H9 (cell line): Measurements from ENCODE around the gene DMAC2L. TPM values are rescaled to one million over a fixed set of nuclear protein-coding genes. Genes with fewer than 3 reads are reported as not detected.

Source experiments
- DNase-seq: peaks from one replicate; pipeline ENCODE4 v3.0.0-alpha.2; 2017
- H2AFZ ChIP-seq: one replicate; pipeline ENCODE4 v1.6.1; 2013; ENCODE audit warnings: mild to moderate bottlenecking, low read length, control low read depth, moderate library complexity
- H2AK5ac ChIP-seq: 2 replicates; pipeline ENCODE4 v1.6.1; 2013; ENCODE audit warnings: low read length, control low read depth, mixed read lengths; ENCODE audit not compliant: insufficient read length
- H2BK120ac ChIP-seq: one replicate; pipeline ENCODE4 v1.6.1; 2013; ENCODE audit warnings: low read depth, mild to moderate bottlenecking, low read length, control low read depth, inconsistent platforms; ENCODE audit not compliant: poor library complexity, severe bottlenecking
- H2BK12ac ChIP-seq: 2 replicates; pipeline ENCODE4 v1.6.1; 2013; ENCODE audit warnings: low read length, control low read depth, mixed read lengths, low read depth; ENCODE audit not compliant: insufficient read length
- H2BK15ac ChIP-seq: 2 replicates; pipeline ENCODE4 v1.6.1; 2013; ENCODE audit warnings: low read depth, low read length, control low read depth
- H2BK20ac ChIP-seq: one replicate; pipeline ENCODE4 v1.6.1; 2013; ENCODE audit warnings: low read depth, mild to moderate bottlenecking, low read length, control low read depth, inconsistent platforms; ENCODE audit not compliant: poor library complexity, severe bottlenecking
- H2BK5ac ChIP-seq: 2 replicates; pipeline ENCODE4 v1.6.1; 2013; ENCODE audit warnings: low read length, control low read depth, mixed read lengths; ENCODE audit not compliant: insufficient read length
- H3K14ac ChIP-seq: 2 replicates; pipeline ENCODE4 v1.6.1; 2013; ENCODE audit warnings: low read length, control low read depth; ENCODE audit not compliant: insufficient read depth
- H3K18ac ChIP-seq: 2 replicates; pipeline ENCODE4 v1.6.1; 2013; ENCODE audit warnings: low read depth, mild to moderate bottlenecking, mixed read lengths, low read length, control low read depth; ENCODE audit not compliant: insufficient read length
- H3K23ac ChIP-seq: 2 replicates; pipeline ENCODE4 v1.6.1; 2013; ENCODE audit warnings: low read length, control low read depth, mixed read lengths, low read depth; ENCODE audit not compliant: insufficient read length
- H3K23me2 ChIP-seq: 2 replicates; pipeline ENCODE4 v1.6.1; 2013; ENCODE audit warnings: low read depth, mild to moderate bottlenecking, mixed read lengths, low read length, control low read depth; ENCODE audit not compliant: insufficient read length, poor library complexity, severe bottlenecking
- H3K27ac ChIP-seq: 2 replicates; pipeline ENCODE4 v1.5.1; 2013; ENCODE audit warnings: low read length, control low read depth, mixed read lengths, low read depth; ENCODE audit not compliant: insufficient read length
- H3K27me3 ChIP-seq: 2 replicates; pipeline ENCODE4 v1.6.1; 2013; ENCODE audit warnings: low read length, control low read depth, inconsistent platforms; ENCODE audit not compliant: insufficient read depth
- H3K4ac ChIP-seq: 2 replicates; pipeline ENCODE4 v1.6.1; 2013; ENCODE audit warnings: low read depth, mild to moderate bottlenecking, control low read depth, inconsistent platforms, low read length, moderate library complexity
- H3K4me1 ChIP-seq: 2 replicates; pipeline ENCODE4 v1.6.1; 2013; ENCODE audit warnings: low read length, control low read depth, inconsistent platforms; ENCODE audit not compliant: insufficient read depth
- H3K4me2 ChIP-seq: 2 replicates; pipeline ENCODE4 v1.6.1; 2013; ENCODE audit warnings: low read length, control low read depth, mixed read lengths; ENCODE audit not compliant: insufficient read length, insufficient read depth
- H3K56ac ChIP-seq: 2 replicates; pipeline ENCODE4 v1.6.1; 2013; ENCODE audit warnings: low read depth, mild to moderate bottlenecking, mixed read lengths, low read length, control low read depth; ENCODE audit not compliant: insufficient read length
- H3K79me1 ChIP-seq: 2 replicates; pipeline ENCODE4 v1.6.1; 2013; ENCODE audit warnings: low read depth, mild to moderate bottlenecking, moderate library complexity, low read length, control low read depth, inconsistent platforms; ENCODE audit not compliant: insufficient read depth, poor library complexity, severe bottlenecking
- H3K79me2 ChIP-seq: 2 replicates; pipeline ENCODE4 v1.6.1; 2013; ENCODE audit warnings: low read length, control low read depth, inconsistent platforms; ENCODE audit not compliant: insufficient read depth
- H3K9ac ChIP-seq: 2 replicates; pipeline ENCODE4 v1.6.1; 2013; ENCODE audit warnings: low read length, control low read depth, mixed read lengths; ENCODE audit not compliant: insufficient read length; ENCODE audit errors: extremely low read depth
- H3K9me3 ChIP-seq: one replicate; pipeline ENCODE4 v1.6.1; 2013; ENCODE audit warnings: low read depth, low read length, inconsistent platforms; ENCODE audit not compliant: control insufficient read depth
- H3T11ph ChIP-seq: one replicate; pipeline ENCODE4 v1.6.1; 2013; ENCODE audit warnings: mild to moderate bottlenecking, low read length, control low read depth, inconsistent platforms
- H4K20me1 ChIP-seq: one replicate; pipeline ENCODE4 v1.6.1; 2013; ENCODE audit not compliant: control insufficient read depth, insufficient read length, insufficient read depth
- H4K5ac ChIP-seq: 2 replicates; pipeline ENCODE4 v1.6.1; 2013; ENCODE audit warnings: low read depth, mild to moderate bottlenecking, mixed read lengths, low read length, control low read depth; ENCODE audit not compliant: insufficient read length
- H4K8ac ChIP-seq: replicated peaks from 2 replicates; pipeline ENCODE4 v1.6.1; 2013; ENCODE audit warnings: low read length, control low read depth, mixed read lengths, low read depth; ENCODE audit not compliant: insufficient read length
- H4K91ac ChIP-seq: 2 replicates; pipeline ENCODE4 v1.6.1; 2013; ENCODE audit warnings: low read depth, mild to moderate bottlenecking, moderate library complexity, mixed read lengths, low read length, control low read depth; ENCODE audit not compliant: insufficient read length
- H3K27ac Mint-ChIP-seq, 3 experiments: 2 replicates in 2 of 3; 3 replicates in 1 of 3; pipeline ENCODE4 v1.8.0; 2020 to 2021; ENCODE audit warnings: mixed read lengths in 3 of 3, mild to moderate bottlenecking in 1 of 3, moderate library complexity in 1 of 3
- H3K27me3 Mint-ChIP-seq: 2 replicates; pipeline ENCODE4 v1.8.0; 2021; ENCODE audit warnings: low read depth, mild to moderate bottlenecking, moderate library complexity, mixed read lengths
- H3K36me3 Mint-ChIP-seq, 3 experiments: 2 replicates in 2 of 3; 3 replicates in 1 of 3; pipeline ENCODE4 v1.8.0; 2020 to 2021; ENCODE audit warnings: low read depth in 3 of 3, mixed read lengths in 3 of 3; ENCODE audit not compliant: insufficient read depth in 1 of 3
- H3K4me1 Mint-ChIP-seq, 2 experiments: 2 replicates each; pipeline ENCODE4 v1.8.0; 2020; ENCODE audit warnings: mixed read lengths in 2 of 2
- H3K4me3 Mint-ChIP-seq, 2 experiments: 2 replicates in 1 of 2; 3 replicates in 1 of 2; pipeline ENCODE4 v1.8.0; 2020 to 2021; ENCODE audit warnings: mild to moderate bottlenecking in 2 of 2, mixed read lengths in 2 of 2, moderate library complexity in 1 of 2
- H3K9me3 Mint-ChIP-seq, 2 experiments: 2 replicates in 1 of 2; 3 replicates in 1 of 2; pipeline ENCODE4 v1.8.0; 2020; ENCODE audit warnings: mild to moderate bottlenecking in 2 of 2, mixed read lengths in 2 of 2, moderate library complexity in 1 of 2
- CTCF ChIP-seq: fragments of 200-600 bp; sonication (generic); conservative IDR thresholded peaks from 3 replicates; pipeline ENCODE4 v1.8.0; 2021; ENCODE audit warnings: antibody characterized with exemption, mild to moderate bottlenecking
- whole genome bisulfite sequencing: extraction: QIAGEN DNeasy Blood & Tissue Kit; methylation state at CpG from one replicate; pipeline ENCODE4 v1.1.7; 2013; ENCODE audit warnings: missing lambda C conversion rate, low lambda C conversion rate, mixed read lengths; ENCODE audit not compliant: insufficient read length; ENCODE audit errors: extremely low coverage; 5-methylcytosine and 5-hydroxymethylcytosine counted together
- total RNA-seq: library from RNA; stranded (reverse); gene quantifications from 2 replicates; pipeline ENCODE4 v1.2.1, GENCODE V29; 2021

Gene DMAC2L
- total RNA-seq, 1 experiment from 2014 or later, result 22.4 TPM

GRCh38 chr14:50262865-50263264 is 49.3 kb upstream of the DMAC2L start:
- H3K14ac ChIP-seq, result no peak overlapping the region
- H4K20me1 ChIP-seq, result no peaks in the 10 kb centered on the region
- H2AK5ac ChIP-seq, result no peak overlapping the region
- no peak overlapping the region for H3K9ac ChIP-seq
- no peak overlapping the region for H3K56ac ChIP-seq
- H3K23me2 ChIP-seq, result no peaks in the 10 kb centered on the region
- no peaks in the 10 kb centered on the region for H3K4me1 ChIP-seq
- H3K79me1 ChIP-seq, result no peaks in the 10 kb centered on the region
- no peak overlapping the region for H4K5ac ChIP-seq
- no peak overlapping the region for H3K4ac ChIP-seq
- H3K9me3 ChIP-seq, result no peaks in the 10 kb centered on the region
- no peak overlapping the region for H3T11ph ChIP-seq
- no peak overlapping the region; a peak in 1 of 7 replicates for H3K27ac Mint-ChIP-seq
- H3K27me3 ChIP-seq, result no peaks in the 10 kb centered on the region
- no peaks in the 10 kb centered on the region for H3K79me2 ChIP-seq
- H3K18ac ChIP-seq, result no peak overlapping the region
- no peak overlapping the region for H3K23ac ChIP-seq
- H2BK120ac ChIP-seq, result no peak overlapping the region
- no CpG with 5 or more reads among the region's 2 CpGs for WGBS
- H2AFZ ChIP-seq, result no peak overlapping the region
- H4K91ac ChIP-seq, result no peak overlapping the region
- no peak for TF ChIP-seq CTCF
- H2BK20ac ChIP-seq, result no peak overlapping the region
- no peak overlapping the region for H2BK12ac ChIP-seq
- no peaks in the 10 kb centered on the region for H3K27me3 Mint-ChIP-seq
- no peak overlapping the region for H2BK15ac ChIP-seq
- no peak overlapping the region for H3K4me2 ChIP-seq
- peaks cover 0 to 37% (median 4%) of the 10 kb centered on the region in 3 experiments; a peak in 5 of 7 replicates for H3K36me3 Mint-ChIP-seq
- H3K4me1 Mint-ChIP-seq, result no peaks in the 10 kb centered on the region
- DNase-seq, result no peak
- H4K8ac ChIP-seq, result no peak overlapping the region
- no peak overlapping the region for H3K27ac ChIP-seq
- no peaks in the 10 kb centered on the region for H3K9me3 Mint-ChIP-seq
- H3K4me3 Mint-ChIP-seq, result no peak overlapping the region
- no peak overlapping the region for H2BK5ac ChIP-seq
